ENCODE data around the gene NLGN4Y.

DNA sequence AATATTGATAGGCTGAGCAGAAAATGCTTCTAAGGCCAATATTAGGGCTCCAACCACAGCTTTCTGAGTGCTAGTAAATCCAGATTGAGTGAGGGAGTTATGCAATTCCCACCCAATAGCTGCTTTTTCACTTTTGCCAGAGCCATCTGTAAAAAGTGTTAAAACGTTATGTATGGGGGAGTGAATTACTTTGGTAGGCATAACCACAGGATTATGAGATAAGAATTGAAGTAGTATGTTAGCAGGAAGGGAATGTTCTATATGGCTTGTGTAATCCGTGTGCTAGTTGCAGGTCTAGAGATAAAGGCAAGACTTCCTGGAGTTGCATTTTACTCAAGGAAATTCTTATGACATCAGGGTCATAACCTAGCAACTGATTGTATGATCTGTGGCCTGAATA is 347.6 kb downstream of the NLGN4Y start:
- TF ChIP-seq, protein P1, sequence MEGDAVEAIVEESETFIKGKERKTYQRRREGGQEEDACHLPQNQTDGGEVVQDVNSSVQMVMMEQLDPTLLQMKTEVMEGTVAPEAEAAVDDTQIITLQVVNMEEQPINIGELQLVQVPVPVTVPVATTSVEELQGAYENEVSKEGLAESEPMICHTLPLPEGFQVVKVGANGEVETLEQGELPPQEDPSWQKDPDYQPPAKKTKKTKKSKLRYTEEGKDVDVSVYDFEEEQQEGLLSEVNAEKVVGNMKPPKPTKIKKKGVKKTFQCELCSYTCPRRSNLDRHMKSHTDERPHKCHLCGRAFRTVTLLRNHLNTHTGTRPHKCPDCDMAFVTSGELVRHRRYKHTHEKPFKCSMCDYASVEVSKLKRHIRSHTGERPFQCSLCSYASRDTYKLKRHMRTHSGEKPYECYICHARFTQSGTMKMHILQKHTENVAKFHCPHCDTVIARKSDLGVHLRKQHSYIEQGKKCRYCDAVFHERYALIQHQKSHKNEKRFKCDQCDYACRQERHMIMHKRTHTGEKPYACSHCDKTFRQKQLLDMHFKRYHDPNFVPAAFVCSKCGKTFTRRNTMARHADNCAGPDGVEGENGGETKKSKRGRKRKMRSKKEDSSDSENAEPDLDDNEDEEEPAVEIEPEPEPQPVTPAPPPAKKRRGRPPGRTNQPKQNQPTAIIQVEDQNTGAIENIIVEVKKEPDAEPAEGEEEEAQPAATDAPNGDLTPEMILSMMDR (IDR thresholded peaks at IDR 0.05): no peak
- no peak for TF ChIP-seq EZH2 (IDR thresholded peaks at IDR 0.05)

Measured in neural progenitor cell (in vitro differentiated cells).